Neural cell (in vitro differentiated cells): ENCODE data around the gene SFT2D1. TPM values are rescaled to one million over a fixed set of nuclear protein-coding genes. Genes with fewer than 3 reads are reported as not detected.

ENCODE experiments used
- H2AFZ ChIP-seq: fragments of 200-600, 300-800 bp; sonication (generic), shearing (Covaris generic); 2 replicates; pipeline ENCODE4 v1.6.0; 2014; ENCODE audit warnings: low read depth, mild to moderate bottlenecking, antibody characterized with exemption, low read length, moderate library complexity
- H3F3A ChIP-seq: fragments of 200-600 bp; shearing (Covaris generic); 2 replicates; pipeline ENCODE4 v1.6.1; 2016; ENCODE audit warnings: mild to moderate bottlenecking, moderate library complexity, mixed read lengths, antibody characterized with exemption, low read length; ENCODE audit not compliant: insufficient read depth, poor library complexity, severe bottlenecking
- H3K27ac ChIP-seq: fragments of 200-600, 300-800 bp; sonication (generic), shearing (Covaris generic); 2 replicates; pipeline ENCODE4 v1.5.1; 2014; ENCODE audit warnings: mild to moderate bottlenecking, low read length, moderate library complexity
- H3K27me3 ChIP-seq: fragments of 300-800, 200-600 bp; sonication (generic), shearing (Covaris generic); 2 replicates; pipeline ENCODE4 v1.6.0; 2014; ENCODE audit warnings: mild to moderate bottlenecking, low read depth, low read length, moderate library complexity; ENCODE audit not compliant: insufficient read depth
- H3K36me3 ChIP-seq: fragments of 300-800, 200-600 bp; sonication (generic), shearing (Covaris generic); 2 replicates; pipeline ENCODE4 v1.5.1; 2014; ENCODE audit warnings: mild to moderate bottlenecking, antibody characterized with exemption, low read length, moderate library complexity; ENCODE audit not compliant: insufficient read depth
- H3K4me2 ChIP-seq: fragments of 300-800, 200-600 bp; sonication (generic), shearing (Covaris generic); 2 replicates; pipeline ENCODE4 v1.6.0; 2014; ENCODE audit warnings: mild to moderate bottlenecking, low read length
- H3K4me3 ChIP-seq: fragments of 300-800, 200-600 bp; sonication (generic), shearing (Covaris generic); 2 replicates; pipeline ENCODE4 v1.5.1; 2014; ENCODE audit warnings: mild to moderate bottlenecking, low read length, moderate library complexity
- H3K79me2 ChIP-seq: fragments of 200-600 bp; shearing (Covaris generic); replicated peaks from 2 replicates; pipeline ENCODE4 v1.6.0; 2014; ENCODE audit warnings: mild to moderate bottlenecking, low read length, moderate library complexity; ENCODE audit not compliant: insufficient read depth
- H3K9ac ChIP-seq: fragments of 300-800, 200-600 bp; sonication (generic), shearing (Covaris generic); 2 replicates; pipeline ENCODE4 v1.6.1; 2016; ENCODE audit warnings: mild to moderate bottlenecking, low read length, mixed read lengths
- H3K9me2 ChIP-seq: fragments of 200-600 bp; shearing (Covaris generic); 2 replicates; pipeline ENCODE4 v1.6.1; 2016; ENCODE audit warnings: mild to moderate bottlenecking, low read length, mixed read lengths; ENCODE audit not compliant: insufficient read depth
- H3K9me3 ChIP-seq: fragments of 200-600, 300-800 bp; sonication (generic), shearing (Covaris generic); 2 replicates; pipeline ENCODE4 v1.6.1; 2016; ENCODE audit warnings: mild to moderate bottlenecking, mixed run types, low read length, moderate library complexity, mixed read lengths
- H4K20me1 ChIP-seq: fragments of 200-600 bp; shearing (Covaris generic); 2 replicates; pipeline ENCODE4 v1.6.1; 2016; ENCODE audit warnings: mild to moderate bottlenecking, mixed run types; ENCODE audit not compliant: insufficient read depth
- CTCF ChIP-seq: fragments of 450-650 bp; IDR thresholded peaks from 2 replicates; pipeline ENCODE4 v1.5.1; 2014; ENCODE audit warnings: antibody characterized with exemption, mild to moderate bottlenecking, moderate library complexity; ENCODE audit not compliant: poor library complexity, severe bottlenecking
- EP300 ChIP-seq: fragments of 450-650 bp; conservative IDR thresholded peaks from 2 replicates; pipeline ENCODE4 v1.6.1; 2014; ENCODE audit warnings: antibody characterized with exemption, mild to moderate bottlenecking, moderate library complexity; ENCODE audit not compliant: poor library complexity, severe bottlenecking
- EZH2 ChIP-seq: fragments of 200-600, 300-800 bp; shearing (Covaris generic), sonication (generic); IDR thresholded peaks from 2 replicates; pipeline ENCODE4 v1.6.1; 2014; ENCODE audit warnings: antibody characterized with exemption, low read length, borderline replicate concordance, mild to moderate bottlenecking; ENCODE audit not compliant: insufficient read depth, poor library complexity, severe bottlenecking
- MXI1 ChIP-seq: fragments of 450-650 bp; conservative IDR thresholded peaks from 2 replicates; pipeline ENCODE4 v1.6.1; 2014; ENCODE audit warnings: antibody characterized with exemption, mild to moderate bottlenecking; ENCODE audit not compliant: poor library complexity, severe bottlenecking
- POLR2AphosphoS5 ChIP-seq: IDR thresholded peaks from 2 replicates; pipeline ENCODE4 v1.6.1; 2012
- RAD21 ChIP-seq: fragments of 450-650 bp; conservative IDR thresholded peaks from 2 replicates; pipeline ENCODE4 v1.6.1; 2014; ENCODE audit warnings: antibody characterized with exemption, mild to moderate bottlenecking, moderate library complexity
- REST ChIP-seq: IDR thresholded peaks from 2 replicates; pipeline ENCODE4 v1.6.1; 2012; ENCODE audit warnings: borderline replicate concordance
- SMC3 ChIP-seq: fragments of 450-650 bp; conservative IDR thresholded peaks from 2 replicates; pipeline ENCODE4 v1.6.1; 2014; ENCODE audit warnings: antibody characterized with exemption, mild to moderate bottlenecking, moderate library complexity; ENCODE audit not compliant: poor library complexity
- polyA plus RNA-seq: library from polyadenylated mRNA; depleted of rRNA; stranded (reverse); fragments of >200 nt; gene quantifications from 2 replicates; pipeline ENCODE4 v1.2.3, GENCODE V29; 2014

SFT2D1 gene
- polyA plus RNA-seq, 1 donor from 2014 or later, result 81.7 TPM

- TF ChIP-seq CTCF, result no peak
- TF ChIP-seq MXI1, result no peak
- no peak for TF ChIP-seq RAD21
- no peak for TF ChIP-seq EP300
Measured at GRCh38 chr6:166274739-166275370, 67.5 kb downstream of the SFT2D1 start (continued).

GRCh38 chr6:166274163-166274562 is 68.2 kb downstream of the SFT2D1 start:
- Histone ChIP-seq H4K20me1 (no peaks in the 10 kb centered on the region), H3K79me2 (no peaks in the 10 kb centered on the region), H3K27me3 (no peaks in the 10 kb centered on the region), H3K27ac (no peak overlapping the region), H3F3A (no peaks in the 10 kb centered on the region), H3K9me2 (no peaks in the 10 kb centered on the region), H3K4me2 (no peak overlapping the region), H3K9ac (no peak overlapping the region), H3K36me3 (no peaks in the 10 kb centered on the region), H3K9me3 (no peaks in the 10 kb centered on the region), H3K4me3 (no peak overlapping the region), H2AFZ (no peak overlapping the region)
- TF ChIP-seq EZH2 (no peak), EP300 (no peak), MXI1 (no peak), POLR2AphosphoS5 (no peak), REST (no peak), SMC3 (no peak)

- H3K9me2 ChIP-seq, result no peaks in the 10 kb centered on the region
- no peaks in the 10 kb centered on the region for H3K27me3 ChIP-seq
- H3K79me2 ChIP-seq, result no peaks in the 10 kb centered on the region
- no peak overlapping the region for H3K4me3 ChIP-seq
- no peaks in the 10 kb centered on the region for H3F3A ChIP-seq
- H3K36me3 ChIP-seq, result no peaks in the 10 kb centered on the region
- H3K27ac ChIP-seq, result no peak overlapping the region
- H3K4me2 ChIP-seq, result no peak overlapping the region
- TF ChIP-seq SMC3 (no peak), POLR2AphosphoS5 (no peak), EP300 (no peak), RAD21 (no peak)
- no peak overlapping the region for H2AFZ ChIP-seq
- H3K9ac ChIP-seq, result no peak overlapping the region
- H3K9me3 ChIP-seq, result no peaks in the 10 kb centered on the region
- no peaks in the 10 kb centered on the region for H4K20me1 ChIP-seq
Measured at GRCh38 chr6:166271376-166271765, 71.0 kb downstream of the SFT2D1 start.
